HEK293T (cell line): ENCODE measurements around the gene SUGCT.

Experiments
- FOXK2 ChIP-seq: fragments of 450-650 bp; IDR thresholded peaks from 2 replicates; pipeline ENCODE4 v1.6.1; 2016; ENCODE audit warnings: mild to moderate bottlenecking
- FOXM1 ChIP-seq: fragments of 450-650 bp; IDR thresholded peaks from 2 replicates; pipeline ENCODE4 v1.6.1; 2017; ENCODE audit warnings: mild to moderate bottlenecking, borderline replicate concordance
- HDGF ChIP-seq: fragments of 450-650 bp; IDR thresholded peaks from 2 replicates; pipeline ENCODE4 v1.6.1; 2017; ENCODE audit warnings: antibody characterized with exemption, borderline replicate concordance
- L3MBTL2 ChIP-seq: fragments of 450-650 bp; conservative IDR thresholded peaks from 2 replicates; pipeline ENCODE4 v1.6.1; 2016; ENCODE audit warnings: mild to moderate bottlenecking
- LEF1 ChIP-seq: fragments of 450-650 bp; IDR thresholded peaks from 2 replicates; pipeline ENCODE4 v1.6.1; 2017; ENCODE audit warnings: mild to moderate bottlenecking, borderline replicate concordance
- NFRKB ChIP-seq: fragments of 450-650 bp; IDR thresholded peaks from 2 replicates; pipeline ENCODE4 v1.6.1; 2016; ENCODE audit warnings: mild to moderate bottlenecking, moderate library complexity
- PKNOX1 ChIP-seq: fragments of 450-650 bp; IDR thresholded peaks from 2 replicates; pipeline ENCODE4 v1.6.1; 2016
- SUZ12 ChIP-seq: fragments of 450-650 bp; IDR thresholded peaks from 2 replicates; pipeline ENCODE4 v1.6.1; 2016; ENCODE audit warnings: mild to moderate bottlenecking

- no peak for TF ChIP-seq LEF1
- TF ChIP-seq FOXM1 = no peak
- no peak for TF ChIP-seq L3MBTL2
- TF ChIP-seq PKNOX1 = no peak
- no peak for TF ChIP-seq FOXK2
- no peak for TF ChIP-seq SUZ12
- no peak for TF ChIP-seq NFRKB
- TF ChIP-seq HDGF = no peak
Observed at GRCh38 chr7:40795607-40796006, 660.8 kb downstream of the SUGCT start.
